ENCODE data around the gene SSC5D. TPM values are rescaled to one million over a fixed set of nuclear protein-coding genes. Genes with fewer than 3 reads are reported as not detected.

Gene SSC5D
- total and polyA plus RNA-seq, 2 experiments from 2014 or later, result 10.0 to 12.6 TPM

- no peaks in the 10 kb centered on the region for H4K20me1 ChIP-seq (ENCODE audit: insufficient read depth)
- DNase-seq, result no peak
- H3K9me3 ChIP-seq (ENCODE audit: low read depth), result no peaks in the 10 kb centered on the region
- no peak overlapping the region for H2AFZ ChIP-seq
- no peak overlapping the region for H3K4me2 ChIP-seq (ENCODE audit: unreplicated experiment)
- H3F3A ChIP-seq (ENCODE audit: insufficient read depth), result peaks cover 11% of the 10 kb centered on the region; the same call in 1 of the 2 replicates
- no peak overlapping the region for H3K9ac ChIP-seq
- H3K27ac ChIP-seq, result no peak overlapping the region
- no peaks in the 10 kb centered on the region for H3K79me2 ChIP-seq (ENCODE audit: insufficient read depth)
- H3K4me1 ChIP-seq (ENCODE audit: insufficient read depth), result peaks cover 16% of the 10 kb centered on the region
- no peak overlapping the region for H3K4me3 ChIP-seq
- no peaks in the 10 kb centered on the region for H3K9me2 ChIP-seq (ENCODE audit: insufficient read depth)
- H3K36me3 ChIP-seq (ENCODE audit: low read depth), result no peaks in the 10 kb centered on the region
- no peak for TF ChIP-seq EZH2phosphoT487 (IDR thresholded peaks at IDR 0.05; ENCODE audit: insufficient read depth, low read depth)
- TF ChIP-seq EZH2 (IDR thresholded peaks at IDR 0.05; ENCODE audit: insufficient read depth, poor library complexity, severe bottlenecking), result no peak
- no peaks in the 10 kb centered on the region for H3K27me3 ChIP-seq (replicated peaks; ENCODE audit: insufficient read depth)
- in situ Hi-C loops (cut with MboI), result no loop called here
- WGBS, 2 experiments (ENCODE audit: low coverage in 1 of 2, low lambda C conversion rate in 2 of 2, missing lambda C conversion rate in 2 of 2), result 59 to 64% methylated on average over 23 of the region's 23 CpGs
These were observed 24.1 kb upstream of the SSC5D start for GRCh38 chr19:55464039-55464661.

- 62 to 79% methylated on average over 10 to 14 of the region's 14 CpGs for WGBS, 2 experiments (ENCODE audit: low coverage in 1 of 2, low lambda C conversion rate in 2 of 2, missing lambda C conversion rate in 2 of 2)
- Histone ChIP-seq H3K27me3 (replicated peaks; ENCODE audit: insufficient read depth) (no peaks in the 10 kb centered on the region), H3K36me3 (ENCODE audit: low read depth) (no peaks in the 10 kb centered on the region), H3K4me1 (ENCODE audit: insufficient read depth) (peaks cover 16% of the 10 kb centered on the region), H3K9me3 (ENCODE audit: low read depth) (no peaks in the 10 kb centered on the region), H3K9ac (no peak within 1 kb of the TSS), H3K9me2 (ENCODE audit: insufficient read depth) (no peaks in the 10 kb centered on the region), H3F3A (ENCODE audit: insufficient read depth) (peaks cover 11% of the 10 kb centered on the region; the same call in 1 of the 2 replicates), H3K27ac (no peak within 1 kb of the TSS), H2AFZ (no peak within 1 kb of the TSS), H4K20me1 (ENCODE audit: insufficient read depth) (no peaks in the 10 kb centered on the region), H3K79me2 (ENCODE audit: insufficient read depth) (no peaks in the 10 kb centered on the region), H3K4me3 (no peak within 1 kb of the TSS), H3K4me2 (ENCODE audit: unreplicated experiment) (no peak within 1 kb of the TSS)
- DNase-seq, result no peak
- TF ChIP-seq EZH2 (IDR thresholded peaks at IDR 0.05; ENCODE audit: insufficient read depth, poor library complexity, severe bottlenecking) (no peak), EZH2phosphoT487 (IDR thresholded peaks at IDR 0.05; ENCODE audit: insufficient read depth, low read depth) (no peak)
- in situ Hi-C loops (cut with MboI), result no loop called here
These were observed 23.6 kb upstream of the SSC5D start, which contains the start of gene C19orf85 for GRCh38 chr19:55464662-55465054. Gene C19orf85 (minus strand): TSS chr19:55464751. CDS start chr19:55464554, 197 bp downstream.

- H3K4me1 ChIP-seq (ENCODE audit: insufficient read depth), result peaks cover 9% of the 10 kb centered on the region
- DNase-seq, result peak; percentile 19
- 66 to 69% methylated on average over 11 of the region's 11 CpGs for WGBS, 2 experiments (ENCODE audit: low coverage in 1 of 2, low lambda C conversion rate in 2 of 2, missing lambda C conversion rate in 2 of 2)
These were observed 22.6 kb upstream of the SSC5D start for GRCh38 chr19:55465460-55466240.

GRCh38 chr19:55466241-55466614 is 22.0 kb upstream of the SSC5D start:
- H4K20me1 ChIP-seq (ENCODE audit: insufficient read depth), result no peaks in the 10 kb centered on the region
- H3K4me2 ChIP-seq (ENCODE audit: unreplicated experiment), result no peak overlapping the region
- no peak overlapping the region for H3K4me3 ChIP-seq
- in situ Hi-C loops (cut with MboI), result no loop called here
- DNase-seq, result no peak
- H3K4me1 ChIP-seq (ENCODE audit: insufficient read depth), result peaks cover 9% of the 10 kb centered on the region
- H3F3A ChIP-seq (ENCODE audit: insufficient read depth), result no peaks in the 10 kb centered on the region
- H3K79me2 ChIP-seq (ENCODE audit: insufficient read depth), result no peaks in the 10 kb centered on the region
- H3K9ac ChIP-seq, result no peak overlapping the region
- H3K27ac ChIP-seq, result no peak overlapping the region
- no peaks in the 10 kb centered on the region for H3K9me2 ChIP-seq (ENCODE audit: insufficient read depth)
- H3K9me3 ChIP-seq (ENCODE audit: low read depth), result no peaks in the 10 kb centered on the region
- H2AFZ ChIP-seq, result no peak overlapping the region
- H3K27me3 ChIP-seq (replicated peaks; ENCODE audit: insufficient read depth), result no peaks in the 10 kb centered on the region
- TF ChIP-seq EZH2 (IDR thresholded peaks at IDR 0.05; ENCODE audit: insufficient read depth, poor library complexity, severe bottlenecking) (no peak), EZH2phosphoT487 (IDR thresholded peaks at IDR 0.05; ENCODE audit: insufficient read depth, low read depth) (no peak)
- no peaks in the 10 kb centered on the region for H3K36me3 ChIP-seq (ENCODE audit: low read depth)
- WGBS, 2 experiments (ENCODE audit: low coverage in 1 of 2, low lambda C conversion rate in 2 of 2, missing lambda C conversion rate in 2 of 2), result 73 to 74% methylated on average over 4 of the region's 4 CpGs

More at GRCh38 chr19:55465460-55466240, 22.6 kb upstream of the SSC5D start:
- Histone ChIP-seq H3K79me2 (ENCODE audit: insufficient read depth) (no peaks in the 10 kb centered on the region), H3K4me3 (no peak overlapping the region), H3K4me2 (ENCODE audit: unreplicated experiment) (no peak overlapping the region), H3F3A (ENCODE audit: insufficient read depth) (peaks cover under 1% of the 10 kb centered on the region; the same call in 1 of the 2 replicates), H3K27ac (no peak overlapping the region), H3K27me3 (replicated peaks; ENCODE audit: insufficient read depth) (no peaks in the 10 kb centered on the region), H4K20me1 (ENCODE audit: insufficient read depth) (no peaks in the 10 kb centered on the region), H3K9me2 (ENCODE audit: insufficient read depth) (no peaks in the 10 kb centered on the region), H3K9ac (no peak overlapping the region), H2AFZ (no peak overlapping the region), H3K9me3 (ENCODE audit: low read depth) (no peaks in the 10 kb centered on the region), H3K36me3 (ENCODE audit: low read depth) (no peaks in the 10 kb centered on the region)
- in situ Hi-C loops (cut with MboI), result no loop called here
- TF ChIP-seq EZH2phosphoT487 (IDR thresholded peaks at IDR 0.05; ENCODE audit: insufficient read depth, low read depth) (no peak), EZH2 (IDR thresholded peaks at IDR 0.05; ENCODE audit: insufficient read depth, poor library complexity, severe bottlenecking) (no peak)

Measured in GM23248 (cell line).